Activated CD8-positive, alpha-beta T cell treated with anti-CD3 and anti-CD28 coated beads for 36 hours (primary cell): Measurements from ENCODE around the gene TEAD3. TPM values are rescaled to one million over a fixed set of nuclear protein-coding genes. Genes with fewer than 3 reads are reported as not detected.

Experiments used
- ATAC-seq: fragments of 200-7000 bp; cut with Tn5 transposase; one replicate; pipeline ENCODE4 v1.10.0; 2021; ENCODE audit warnings: mild to moderate bottlenecking, moderate library complexity
- CTCF ChIA-PET: fragments of 350-600 bp; sonication (Branson Sonifier 250); formaldehyde crosslinking; loops from one replicate; lab custom pipeline; 2021; ENCODE audit warnings: antibody characterized with exemption; lab: Charles Lee
- POLR2A ChIA-PET: fragments of 350-600 bp; sonication (Branson Sonifier 250); formaldehyde crosslinking; loops from one replicate; lab custom pipeline; 2021; ENCODE audit warnings: antibody characterized with exemption; lab: Charles Lee
- DNase-seq: peaks from one replicate; pipeline ENCODE4 v3.0.0-alpha.2; 2020
- H3K27ac Mint-ChIP-seq: one replicate; pipeline ENCODE4 v1.8.0; 2021; ENCODE audit warnings: mild to moderate bottlenecking, mixed read lengths
- H3K27me3 Mint-ChIP-seq: one replicate; pipeline ENCODE4 v1.8.0; 2021; ENCODE audit warnings: mixed read lengths
- H3K36me3 Mint-ChIP-seq: one replicate; pipeline ENCODE4 v1.8.0; 2021; ENCODE audit warnings: low read depth, mixed read lengths
- H3K4me1 Mint-ChIP-seq: one replicate; pipeline ENCODE4 v1.8.0; 2021; ENCODE audit warnings: low read depth, mixed read lengths
- H3K4me3 Mint-ChIP-seq: one replicate; pipeline ENCODE4 v1.8.0; 2021; ENCODE audit warnings: mild to moderate bottlenecking, moderate library complexity, mixed read lengths
- H3K9me3 Mint-ChIP-seq: one replicate; pipeline ENCODE4 v1.8.0; 2021; ENCODE audit warnings: mixed read lengths
- intact Hi-C: fragments of 100-400 bp; cut with micrococcal nuclease; formaldehyde crosslinking; loops from one replicate; pipeline ENCODE4 v1.10.0; 2022
- total RNA-seq, 2 experiments: library from RNA; stranded (reverse); gene quantifications; one replicate each; pipeline ENCODE4 v1.2.3, GENCODE V29; 2021
- TF ChIP-seq, protein P1 (sequence below): fragments of 200-600 bp; IDR thresholded peaks from one replicate; pipeline ENCODE4 v1.8.0; 2022; ENCODE audit warnings: antibody characterized with exemption, mild to moderate bottlenecking

Gene TEAD3
- total RNA-seq, 2 experiments from 2014 or later = 0.68 to 0.81 TPM

DNA sequence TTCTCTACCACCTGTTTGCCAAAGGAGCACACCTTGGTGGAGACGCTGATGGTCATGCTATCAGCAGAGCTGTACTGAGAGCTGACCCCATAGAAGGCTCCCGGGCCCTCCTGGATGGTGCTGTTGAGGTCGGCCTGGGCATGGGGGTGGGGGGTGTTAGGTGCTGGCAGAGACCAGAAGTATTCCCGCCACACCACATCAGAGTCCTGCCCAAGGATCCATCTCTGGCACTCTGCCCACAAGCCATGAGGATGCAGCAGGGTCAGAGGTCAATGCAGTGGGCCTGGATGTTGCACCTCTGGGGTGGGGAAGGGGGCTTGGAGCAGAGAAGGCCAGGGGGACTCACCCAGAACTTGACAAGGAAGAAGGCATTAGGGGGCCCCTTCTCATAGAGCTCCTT, 21.3 kb downstream of the TEAD3 start:
- intact Hi-C loops = no loop called here
- ATAC-seq = no peak
- ChIA-PET CTCF (no interaction called here), POLR2A (interaction anchor here (0.9 to 24.5 kb wide), 3 partner anchors 4 to 177 kb away, joined by 3 to 327 read pairs (median 327); partner anchors contain the start of genes RPL10A and TEAD3)
- H3K27me3 Mint-ChIP-seq = no peaks in the 10 kb centered on the region
- no peak overlapping the region for H3K4me3 Mint-ChIP-seq
- H3K36me3 Mint-ChIP-seq = peaks cover 25% of the 10 kb centered on the region
- peaks cover 25% of the 10 kb centered on the region for H3K4me1 Mint-ChIP-seq
- H3K9me3 Mint-ChIP-seq = no peaks in the 10 kb centered on the region
- no peak overlapping the region for H3K27ac Mint-ChIP-seq
- DNase-seq = no peak
- TF ChIP-seq, protein P1, sequence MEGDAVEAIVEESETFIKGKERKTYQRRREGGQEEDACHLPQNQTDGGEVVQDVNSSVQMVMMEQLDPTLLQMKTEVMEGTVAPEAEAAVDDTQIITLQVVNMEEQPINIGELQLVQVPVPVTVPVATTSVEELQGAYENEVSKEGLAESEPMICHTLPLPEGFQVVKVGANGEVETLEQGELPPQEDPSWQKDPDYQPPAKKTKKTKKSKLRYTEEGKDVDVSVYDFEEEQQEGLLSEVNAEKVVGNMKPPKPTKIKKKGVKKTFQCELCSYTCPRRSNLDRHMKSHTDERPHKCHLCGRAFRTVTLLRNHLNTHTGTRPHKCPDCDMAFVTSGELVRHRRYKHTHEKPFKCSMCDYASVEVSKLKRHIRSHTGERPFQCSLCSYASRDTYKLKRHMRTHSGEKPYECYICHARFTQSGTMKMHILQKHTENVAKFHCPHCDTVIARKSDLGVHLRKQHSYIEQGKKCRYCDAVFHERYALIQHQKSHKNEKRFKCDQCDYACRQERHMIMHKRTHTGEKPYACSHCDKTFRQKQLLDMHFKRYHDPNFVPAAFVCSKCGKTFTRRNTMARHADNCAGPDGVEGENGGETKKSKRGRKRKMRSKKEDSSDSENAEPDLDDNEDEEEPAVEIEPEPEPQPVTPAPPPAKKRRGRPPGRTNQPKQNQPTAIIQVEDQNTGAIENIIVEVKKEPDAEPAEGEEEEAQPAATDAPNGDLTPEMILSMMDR = no peak

DNA sequence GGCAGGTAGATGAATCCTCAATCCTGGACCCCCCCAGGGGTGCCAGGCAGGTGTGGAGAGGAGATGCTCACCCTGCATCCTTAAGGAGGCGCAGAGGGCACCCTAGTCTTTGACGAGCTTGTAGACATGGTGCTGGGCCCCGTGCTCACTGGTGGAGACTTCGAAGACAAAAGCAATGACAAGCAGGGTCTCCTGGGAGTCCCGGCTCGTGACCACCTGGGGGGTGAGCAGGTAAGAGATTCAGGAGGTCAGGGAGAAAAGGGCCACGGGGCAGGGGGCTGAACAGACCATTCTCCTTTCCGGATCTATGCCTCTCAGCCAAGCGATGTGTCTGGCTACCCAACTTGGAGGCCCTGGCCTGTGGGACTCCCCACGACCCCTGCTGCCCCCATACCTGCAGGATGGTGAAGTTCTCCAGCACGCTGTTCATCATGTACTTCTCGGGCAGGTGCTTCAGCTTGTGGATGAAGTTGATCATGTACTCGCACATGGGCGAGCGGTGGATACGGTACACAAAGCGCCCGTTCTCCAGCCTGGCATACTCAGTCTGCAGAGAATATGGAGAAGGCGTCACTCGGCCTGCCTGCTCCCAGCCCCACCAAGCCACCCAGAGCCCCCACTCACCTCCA, 21.8 kb downstream of the TEAD3 start:
- Mint-ChIP-seq H3K9me3 (no peaks in the 10 kb centered on the region), H3K27me3 (no peaks in the 10 kb centered on the region), H3K36me3 (peaks cover 30% of the 10 kb centered on the region), H3K4me1 (peaks cover 28% of the 10 kb centered on the region), H3K4me3 (no peak overlapping the region), H3K27ac (no peak overlapping the region)
- ATAC-seq (peak; percentile 1), DNase-seq (no peak)
- POLR2A ChIA-PET = interaction anchor here (3.3 to 24.5 kb wide), 3 partner anchors 3 to 176 kb away, joined by 24 to 327 read pairs (median 327); partner anchors contain the start of genes DEF6, RPL10A and TEAD3
- intact Hi-C loops = no loop called here
- TF ChIP-seq, protein P1 = no peak
- CTCF ChIA-PET = no interaction called here

DNA sequence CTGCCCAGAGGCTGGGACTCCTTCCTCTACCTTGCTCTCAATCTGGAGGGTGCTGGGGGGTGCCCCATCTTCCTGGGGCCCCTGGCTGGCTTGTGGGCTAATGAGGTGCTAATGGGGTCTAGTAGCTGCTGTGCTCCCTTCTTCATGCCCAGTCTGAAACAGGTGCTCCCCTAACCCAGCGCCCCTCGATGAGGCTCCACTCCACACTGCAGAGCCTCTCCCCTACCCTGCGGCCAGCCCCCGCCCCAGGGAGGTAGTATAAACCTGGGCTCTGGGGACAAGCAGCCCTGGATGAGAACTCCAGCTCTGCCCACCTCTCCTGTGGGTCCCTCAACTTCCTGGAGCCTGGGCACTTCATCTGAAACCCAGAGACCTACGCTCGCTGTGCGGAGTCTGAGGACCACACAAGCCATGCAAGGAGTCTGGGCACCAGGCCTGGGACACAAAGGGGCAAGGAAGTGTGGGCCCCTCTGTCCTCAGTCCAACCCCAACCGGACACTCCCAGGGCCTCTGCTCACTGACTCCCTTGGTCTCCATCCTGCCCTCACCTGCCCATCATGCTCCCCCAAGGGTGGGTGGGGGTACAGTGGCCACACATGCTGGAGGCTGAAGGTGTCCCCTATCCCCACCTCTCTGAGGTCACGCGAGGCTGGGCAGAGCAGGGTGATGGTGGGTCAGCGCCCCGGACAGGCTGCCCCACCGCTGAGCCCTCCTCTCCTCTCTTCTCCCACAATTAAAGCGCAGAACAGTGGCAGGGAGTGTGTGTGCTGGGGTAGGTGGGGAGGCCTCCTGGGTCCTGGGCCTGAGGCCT, 22.5 kb downstream of the TEAD3 start:
- TF ChIP-seq, protein P1 = no peak
- ATAC-seq (peak; percentile 31), DNase-seq (no peak)
- Mint-ChIP-seq H3K27me3 (no peaks in the 10 kb centered on the region), H3K4me1 (peaks cover 34% of the 10 kb centered on the region), H3K27ac (peak overlapping the region; percentile 70), H3K9me3 (no peaks in the 10 kb centered on the region), H3K36me3 (peaks cover 37% of the 10 kb centered on the region), H3K4me3 (no peak overlapping the region)
- POLR2A ChIA-PET = interaction anchor here (1.0 to 16.3 kb wide), 6 partner anchors 13 to 252 kb away, joined by 3 to 327 read pairs (median 14); partner anchors contain the start of genes DEF6, PPARD and TEAD3
- intact Hi-C loops = no loop called here
- CTCF ChIA-PET = no interaction called here

DNA sequence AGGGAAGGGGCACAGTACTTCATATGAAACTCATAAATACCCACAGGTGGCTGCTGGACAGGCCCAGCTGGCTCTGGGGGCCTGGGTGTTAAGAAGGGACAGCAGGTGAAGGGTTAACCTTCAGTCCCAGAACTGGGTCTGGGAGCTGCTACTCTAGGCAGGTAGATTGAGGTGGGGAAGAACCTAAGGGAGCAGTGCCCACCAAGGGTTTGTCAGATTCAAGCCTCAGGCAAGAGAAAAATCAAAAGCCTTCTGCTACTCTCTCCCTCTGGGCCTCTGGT, 23.1 kb downstream of the TEAD3 start:
- Mint-ChIP-seq H3K9me3 (no peaks in the 10 kb centered on the region), H3K27ac (peak overlapping the region; percentile 70), H3K4me3 (no peak overlapping the region), H3K27me3 (no peaks in the 10 kb centered on the region), H3K36me3 (peaks cover 43% of the 10 kb centered on the region), H3K4me1 (peaks cover 34% of the 10 kb centered on the region)
- TF ChIP-seq, protein P1 = no peak
- intact Hi-C loops = no loop called here
- ATAC-seq (no peak), DNase-seq (no peak)
- POLR2A ChIA-PET = interaction anchor here (0.6 to 16.3 kb wide), 9 partner anchors 14 to 252 kb away, joined by 3 to 327 read pairs (median 4); partner anchors contain the start of genes DEF6, PPARD and TEAD3
- CTCF ChIA-PET = interaction anchor here (1.7 kb wide), 1 partner anchor 9 kb away, joined by 5 read pairs; no protein-coding TSS in a partner anchor
